IPS-18c (cell line): Measurements from ENCODE around the gene ZIC3.
"Not testable (repeated sequence)": the region's sequence is repeated elsewhere in the genome, so short reads cannot be mapped to it uniquely, and the experiment has no call there.

Experiments used
- H3K4me3 ChIP-seq: 2 replicates; pipeline ENCODE4 v1.7.0; 2013; ENCODE audit warnings: low read depth, mild to moderate bottlenecking, low read length, moderate library complexity; ENCODE audit not compliant: insufficient read depth
- H3K9me3 ChIP-seq: one replicate; pipeline ENCODE4 v1.6.1; 2013; ENCODE audit warnings: mild to moderate bottlenecking, low read length, moderate library complexity; ENCODE audit not compliant: control insufficient read depth, insufficient read depth

ZIC3 gene

DNA sequence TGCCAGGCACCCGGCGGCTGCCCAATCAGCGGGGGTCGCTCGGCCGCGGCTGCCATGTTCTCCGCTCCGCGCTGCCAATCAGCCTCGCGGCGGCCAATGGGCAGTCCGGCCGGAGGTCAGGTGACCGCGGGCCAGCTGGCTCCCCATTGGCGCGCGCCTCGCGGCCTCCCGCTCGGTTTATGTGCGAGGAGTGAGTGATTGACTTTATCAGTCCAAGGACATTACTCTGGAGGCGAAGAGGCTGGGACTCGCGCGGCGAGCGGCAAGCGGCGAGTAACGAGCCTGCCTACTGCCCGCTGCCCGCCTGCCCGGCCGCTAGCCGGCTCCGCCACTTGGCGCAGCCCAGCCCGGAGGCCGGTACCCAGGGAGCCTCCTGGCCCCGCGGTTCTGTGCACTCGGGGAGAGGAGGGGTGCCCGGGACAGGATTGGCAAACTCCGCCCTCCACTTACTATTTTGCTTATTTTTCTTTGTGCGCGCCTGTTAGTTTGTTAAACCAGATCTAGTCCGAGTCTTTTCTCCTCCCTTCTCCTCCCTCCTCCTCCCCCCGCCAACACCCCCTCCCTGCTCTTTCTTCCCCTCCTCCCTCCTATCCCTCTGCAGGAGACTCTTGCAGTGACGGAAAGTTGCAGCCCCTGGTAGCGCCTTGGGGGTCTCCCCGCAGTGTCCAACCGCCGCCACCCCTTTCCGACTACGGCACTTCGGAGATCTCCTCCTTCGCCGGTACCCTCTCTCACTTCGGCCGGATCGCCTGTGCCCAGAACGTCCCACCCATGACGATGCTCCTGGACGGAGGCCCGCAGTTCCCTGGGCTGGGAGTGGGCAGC is at the start of gene ZIC3:
Gene ZIC3, plus strand, starts transcription at position 207 of the 825 bp plus-strand sequence. Its CDS starts 565 bp downstream, at position 772.
- Histone ChIP-seq H3K4me3 (peak within 1 kb of the TSS; percentile 66), H3K9me3 (peaks cover 10% of the 10 kb centered on the region)

DNA sequence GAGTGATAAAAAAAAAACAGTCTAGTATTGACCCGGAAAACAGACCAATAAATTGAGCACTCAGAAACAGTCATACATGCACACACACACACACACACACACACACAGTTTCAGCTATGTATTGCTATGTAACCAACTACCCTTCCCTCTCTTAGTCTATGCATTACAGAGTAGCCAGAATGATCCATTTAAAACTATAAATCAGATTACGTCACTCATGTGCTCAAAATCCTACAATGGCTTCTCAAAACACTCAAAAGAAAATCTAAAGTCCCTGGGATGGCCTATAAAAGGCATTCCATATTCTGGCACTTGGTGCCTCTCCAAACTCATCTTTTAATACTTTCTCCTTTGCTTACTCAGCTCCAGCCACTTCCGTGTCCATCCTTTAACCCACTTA is 46.5 kb upstream of the ZIC3 start:
- Histone ChIP-seq H3K9me3 (peaks cover 8% of the 10 kb centered on the region), H3K4me3 (no peak overlapping the region)

DNA sequence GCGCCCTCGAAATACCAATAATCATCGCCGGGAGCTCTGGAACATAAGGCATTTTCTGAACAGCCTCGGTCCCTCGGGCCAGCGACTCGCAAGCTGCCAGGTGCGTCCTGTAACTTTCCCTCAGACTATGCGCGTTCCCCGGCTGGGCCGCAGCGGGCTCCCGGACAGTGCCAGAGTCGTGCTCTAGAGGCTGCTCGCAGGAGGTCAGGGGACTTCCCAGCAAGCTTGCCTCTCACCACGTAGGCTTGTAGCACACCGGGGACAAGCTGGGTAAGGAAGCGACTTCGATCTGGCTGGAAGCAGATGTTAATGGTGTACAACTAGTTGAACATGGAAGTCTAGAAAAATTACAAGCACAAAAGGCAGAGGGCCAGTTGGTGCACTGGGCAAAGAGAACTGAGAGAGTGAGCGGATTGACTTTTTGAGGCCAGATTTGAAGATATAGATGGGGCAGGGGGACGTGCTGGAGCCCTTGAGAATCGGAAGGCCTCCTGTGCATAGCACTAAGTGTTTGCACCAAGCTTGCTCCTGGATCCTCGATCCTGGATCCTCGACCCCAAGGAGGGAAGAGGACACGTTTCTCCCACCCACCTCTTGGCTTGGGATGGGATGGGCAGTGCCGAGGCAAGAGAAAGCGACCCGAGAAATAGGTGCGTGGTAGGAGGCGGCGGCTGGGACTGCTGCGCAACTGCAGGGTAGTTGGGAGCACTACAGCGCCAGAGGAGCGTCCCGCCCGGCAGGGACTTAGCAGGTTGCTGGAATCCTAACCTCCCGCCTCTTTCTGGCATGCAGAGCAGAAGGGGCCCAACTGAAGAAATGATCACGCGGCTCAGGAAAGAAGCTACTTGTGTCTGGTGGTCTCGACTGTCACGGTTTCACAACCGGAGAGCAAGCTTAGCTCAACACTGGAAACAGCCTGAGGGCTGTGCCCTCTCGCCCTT is 19.9 kb upstream of the ZIC3 start:
- peaks cover 10% of the 10 kb centered on the region for H3K9me3 ChIP-seq
- peak overlapping the region; percentile 31 for H3K4me3 ChIP-seq

GRCh38 chrX:137547291-137547690 is 18.6 kb upstream of the ZIC3 start:
- H3K4me3 ChIP-seq: peak overlapping the region; percentile 34; the same call in 1 of the 2 replicates
- peaks cover 14% of the 10 kb centered on the region for H3K9me3 ChIP-seq

DNA sequence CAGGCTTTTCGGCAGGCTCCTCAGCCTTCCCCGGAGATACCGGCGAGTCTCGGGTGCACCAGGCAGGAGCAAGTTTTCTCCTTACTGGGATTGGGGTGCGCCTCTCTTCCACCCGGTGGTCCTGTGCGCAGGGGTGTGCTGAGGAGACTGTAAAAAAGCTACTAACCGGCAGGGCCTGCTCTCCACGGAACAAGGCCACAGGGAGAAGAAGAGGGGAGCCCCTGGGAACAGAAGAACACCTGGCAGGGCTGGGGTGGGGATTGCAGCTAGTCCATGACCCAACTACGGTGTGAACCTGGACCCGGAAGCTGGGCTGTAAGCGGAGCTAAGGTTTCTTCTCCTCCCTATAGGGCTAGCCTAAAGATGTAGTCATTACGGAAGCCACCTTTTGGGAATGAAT is 17.7 kb upstream of the ZIC3 start:
- Histone ChIP-seq H3K9me3 (peaks cover 15% of the 10 kb centered on the region), H3K4me3 (peak overlapping the region; percentile 34)

- Histone ChIP-seq H3K9me3 (peaks cover 15% of the 10 kb centered on the region), H3K4me3 (peak overlapping the region; percentile 34; the same call in 1 of the 2 replicates)
Observed at GRCh38 chrX:137549073-137549472, 16.9 kb upstream of the ZIC3 start.

GRCh38 chrX:137549851-137550664 is 15.9 kb upstream of the ZIC3 start:
- peaks cover 15% of the 10 kb centered on the region for H3K9me3 ChIP-seq
- peak overlapping the region; percentile 43 for H3K4me3 ChIP-seq

DNA sequence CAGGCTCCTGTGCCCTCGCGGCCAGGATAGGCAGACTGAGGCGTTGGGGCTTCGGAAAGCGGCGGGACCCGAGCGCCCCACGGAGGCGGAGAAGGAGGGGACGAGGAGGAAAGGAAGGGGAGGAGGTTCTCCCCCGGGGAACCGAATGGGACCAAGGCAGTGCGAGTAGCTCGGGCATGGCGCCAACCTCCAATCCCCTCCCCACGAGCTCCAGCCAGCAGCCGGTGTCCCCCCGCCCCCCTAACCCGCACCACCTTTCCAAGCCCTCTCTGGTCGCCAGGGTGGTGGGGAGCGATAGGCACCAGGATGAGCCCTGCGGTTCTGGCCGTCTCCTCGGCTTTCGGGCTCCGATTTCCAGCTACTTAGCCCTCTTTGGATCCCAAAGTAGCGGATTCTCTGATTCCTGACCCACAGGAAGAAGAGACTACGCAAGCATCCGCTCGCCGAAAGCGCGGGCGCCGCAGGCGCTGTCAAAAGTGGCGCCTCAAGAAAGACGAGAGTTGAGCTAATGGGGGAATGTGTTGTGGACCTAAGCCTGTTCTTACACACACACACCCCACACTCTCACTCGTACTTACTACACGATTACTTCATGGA is 15.2 kb upstream of the ZIC3 start:
- H3K9me3 ChIP-seq: peaks cover 10% of the 10 kb centered on the region
- peak overlapping the region; percentile 43 for H3K4me3 ChIP-seq

GRCh38 chrX:137552098-137552497 is 13.8 kb upstream of the ZIC3 start:
- not testable (repeated sequence) for H3K4me3 ChIP-seq
- peaks cover 13% of the 10 kb centered on the region for H3K9me3 ChIP-seq

DNA sequence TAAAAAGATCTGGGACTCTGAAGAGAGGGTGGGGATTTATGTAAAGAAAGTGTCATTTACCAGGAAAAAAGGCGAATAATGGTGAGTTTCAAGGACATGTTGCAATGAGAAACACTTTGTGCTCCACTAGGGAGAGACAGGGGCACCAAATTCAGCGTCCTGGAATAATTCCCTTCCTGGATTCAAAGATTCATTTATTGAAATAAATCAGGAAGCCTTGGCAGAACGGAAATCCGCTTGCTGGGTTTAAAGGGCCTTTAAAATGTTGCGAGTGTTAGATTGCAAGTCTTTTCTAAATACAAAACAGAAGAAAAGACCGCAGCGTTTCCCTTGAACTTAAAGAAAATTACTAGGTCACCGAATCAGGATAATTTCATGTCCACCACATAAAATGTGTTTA is 3.8 kb upstream of the ZIC3 start:
- H3K4me3 ChIP-seq: peak overlapping the region; percentile 31; the same call in 1 of the 2 replicates
- peaks cover 11% of the 10 kb centered on the region for H3K9me3 ChIP-seq

DNA sequence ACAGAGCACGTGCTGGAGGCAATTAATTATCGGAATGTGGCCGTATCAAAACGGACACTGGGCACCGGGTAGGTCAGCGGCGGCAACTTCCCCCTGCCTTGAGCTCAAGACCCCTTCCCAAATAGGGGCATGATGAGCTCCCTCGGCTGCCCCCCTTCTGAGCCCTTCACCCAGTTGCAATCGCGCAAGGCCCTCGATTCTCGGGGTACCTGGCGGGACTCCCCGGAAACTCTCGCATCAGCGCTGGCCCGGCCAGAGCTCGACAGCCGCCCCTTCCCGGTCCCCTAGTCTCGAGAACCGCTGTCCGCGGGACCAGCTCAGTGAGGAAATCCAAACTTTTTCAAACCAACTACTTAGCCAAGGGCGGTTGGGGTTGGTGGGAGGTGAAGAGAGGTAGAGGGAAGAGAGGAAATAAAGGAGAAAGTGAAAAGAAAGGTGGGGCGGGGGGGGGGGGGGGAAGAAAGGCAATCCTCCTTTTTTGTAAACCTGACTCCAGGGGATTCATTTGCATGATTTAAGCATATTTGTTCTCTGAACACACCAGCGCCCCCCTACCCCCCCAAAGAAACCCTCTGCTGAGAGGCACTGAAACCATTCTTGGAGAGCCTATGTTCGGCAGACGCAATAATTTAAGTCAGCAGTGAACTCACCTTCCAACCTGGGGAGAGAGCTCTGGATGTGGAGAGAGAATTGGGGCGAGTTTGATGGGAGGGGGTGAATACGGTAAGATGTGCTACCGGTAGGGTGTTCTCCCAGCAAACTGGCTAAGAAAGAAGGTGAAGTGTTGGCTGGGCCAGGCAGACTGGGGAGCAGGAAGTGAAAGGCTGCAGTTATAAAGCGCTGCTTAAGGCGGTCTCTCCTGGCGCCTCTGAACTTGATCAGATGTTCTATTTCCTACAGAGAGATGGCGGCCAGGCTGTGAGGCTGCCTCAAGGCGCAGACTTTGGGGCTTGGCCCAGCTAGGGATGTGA is 2.0 kb upstream of the ZIC3 start:
- peaks cover 6% of the 10 kb centered on the region for H3K9me3 ChIP-seq
- H3K4me3 ChIP-seq: peak overlapping the region; percentile 66

DNA sequence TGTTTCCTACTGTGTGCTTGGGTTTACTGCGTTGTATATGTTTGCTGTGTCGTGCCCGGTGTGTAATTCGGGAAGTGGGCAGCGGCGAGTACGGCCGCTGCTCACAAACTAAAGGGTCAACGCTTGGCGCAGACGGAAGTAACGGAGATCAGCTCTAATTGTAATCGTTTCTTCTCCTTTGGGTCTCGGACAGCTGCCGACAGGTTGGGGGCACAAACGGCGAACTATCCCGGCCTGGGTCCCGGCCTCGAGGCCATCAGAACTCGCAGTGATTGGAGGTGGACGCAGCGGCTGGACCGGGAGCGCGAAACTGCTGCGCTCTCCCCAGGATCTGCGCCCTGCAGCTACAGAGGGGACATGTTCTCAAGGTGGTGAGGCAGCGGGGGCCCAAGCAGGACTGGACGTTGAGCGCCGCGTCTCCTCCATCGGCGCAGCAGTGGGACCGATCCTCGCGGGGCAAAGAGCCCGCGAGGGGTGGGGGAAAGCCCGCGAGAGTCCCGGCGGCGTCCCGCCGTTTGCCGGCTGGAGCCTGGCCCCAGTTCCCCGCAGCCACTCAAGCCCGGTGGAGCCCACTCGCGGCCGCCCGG is 516 bp upstream of the ZIC3 start:
- peak overlapping the region; percentile 66 for H3K4me3 ChIP-seq
- H3K9me3 ChIP-seq: peaks cover 12% of the 10 kb centered on the region

DNA sequence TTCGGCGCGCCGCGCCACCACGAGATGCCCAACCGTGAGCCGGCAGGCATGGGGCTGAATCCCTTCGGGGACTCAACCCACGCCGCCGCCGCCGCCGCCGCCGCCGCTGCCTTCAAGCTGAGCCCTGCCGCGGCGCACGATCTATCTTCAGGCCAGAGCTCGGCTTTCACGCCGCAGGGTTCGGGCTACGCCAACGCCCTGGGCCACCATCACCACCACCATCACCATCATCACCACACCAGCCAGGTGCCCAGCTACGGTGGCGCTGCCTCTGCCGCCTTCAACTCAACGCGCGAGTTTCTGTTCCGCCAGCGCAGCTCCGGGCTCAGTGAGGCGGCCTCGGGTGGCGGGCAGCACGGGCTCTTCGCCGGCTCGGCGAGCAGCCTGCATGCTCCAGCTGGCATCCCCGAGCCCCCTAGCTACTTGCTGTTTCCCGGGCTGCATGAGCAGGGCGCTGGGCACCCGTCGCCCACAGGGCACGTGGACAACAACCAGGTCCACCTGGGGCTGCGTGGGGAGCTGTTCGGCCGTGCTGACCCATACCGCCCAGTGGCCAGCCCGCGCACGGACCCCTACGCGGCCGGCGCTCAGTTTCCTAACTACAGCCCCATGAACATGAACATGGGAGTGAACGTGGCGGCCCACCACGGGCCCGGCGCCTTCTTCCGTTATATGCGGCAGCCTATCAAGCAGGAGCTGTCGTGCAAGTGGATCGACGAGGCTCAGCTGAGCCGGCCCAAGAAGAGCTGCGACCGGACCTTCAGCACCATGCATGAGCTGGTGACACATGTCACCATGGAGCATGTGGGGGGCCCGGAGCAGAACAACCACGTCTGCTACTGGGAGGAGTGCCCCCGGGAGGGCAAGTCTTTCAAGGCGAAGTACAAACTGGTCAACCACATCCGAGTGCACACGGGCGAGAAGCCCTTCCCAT is 1.1 kb downstream of the ZIC3 start:
- Histone ChIP-seq H3K9me3 (peaks cover 8% of the 10 kb centered on the region), H3K4me3 (peak overlapping the region; percentile 66)

DNA sequence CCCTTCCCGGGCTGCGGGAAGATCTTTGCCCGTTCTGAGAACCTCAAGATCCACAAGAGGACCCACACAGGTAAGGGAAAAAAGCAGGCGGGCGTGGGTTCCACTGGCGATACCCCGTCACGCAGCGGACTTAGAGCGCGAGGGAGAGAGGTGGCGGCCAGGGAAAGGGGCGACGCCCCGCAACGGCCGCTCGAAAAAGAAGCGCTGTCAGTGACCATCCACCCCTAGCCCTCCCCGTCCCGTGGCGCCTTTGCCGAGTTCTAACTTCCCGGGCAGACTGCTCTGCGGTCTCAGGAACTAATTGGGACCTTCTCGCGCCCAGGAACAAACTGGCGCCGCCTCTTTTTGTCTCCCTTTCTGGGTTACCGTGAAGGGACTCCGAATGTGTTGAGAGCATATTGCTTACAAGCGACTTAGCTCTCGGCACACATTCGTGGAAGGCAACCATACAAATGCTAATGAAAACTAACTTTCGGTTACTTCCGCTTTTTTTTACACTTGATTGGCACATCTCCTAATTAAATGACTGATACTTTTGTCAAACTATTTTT is 1.8 kb downstream of the ZIC3 start:
- Histone ChIP-seq H3K9me3 (peaks cover 8% of the 10 kb centered on the region), H3K4me3 (peak overlapping the region; percentile 66)
